Measurements from ENCODE around the gene ZNF431.

GRCh38 chr19:21101521-21102242 lies 40.2 kb upstream of the ZNF431 start:
- TF ChIP-seq CTCF (IDR thresholded peaks at IDR 0.05; ENCODE audit: insufficient read depth, low read length) = no peak
- no peak for TF ChIP-seq REST (IDR thresholded peaks at IDR 0.05; ENCODE audit: insufficient replicate concordance, low read depth)
- TF ChIP-seq GABPA (IDR thresholded peaks at IDR 0.05; ENCODE audit: low read depth) = no peak
- no peak for TF ChIP-seq POLR2AphosphoS5 (IDR thresholded peaks at IDR 0.05; ENCODE audit: low read depth)
- no peak for TF ChIP-seq SPI1 (IDR thresholded peaks at IDR 0.05; ENCODE audit: borderline replicate concordance, low read depth)
